PFSK-1 (cell line): ENCODE data around the gene TTLL12.

Experiments
- POLR2AphosphoS5 ChIP-seq: IDR thresholded peaks from 2 replicates; pipeline ENCODE4 v1.6.1; 2012; ENCODE audit warnings: low read depth, mild to moderate bottlenecking, control low read depth, low read length, moderate library complexity
- SIN3A ChIP-seq: IDR thresholded peaks from 2 replicates; pipeline ENCODE4 v1.6.1; 2012; ENCODE audit warnings: mild to moderate bottlenecking, low read length, moderate library complexity, borderline replicate concordance; ENCODE audit not compliant: insufficient read depth

- TF ChIP-seq POLR2AphosphoS5 (no peak), SIN3A (no peak)
Measured at GRCh38 chr22:43202756-43203410, 15.9 kb upstream of the TTLL12 start.
